CD1c-positive myeloid dendritic cell (primary cell): ENCODE measurements around the gene DNM3.

Experiments used
- DNase-seq: peaks from one replicate; pipeline ENCODE4 v3.0.0-alpha.2; 2016; ENCODE audit errors: extremely low spot score

DNM3 gene

DNA sequence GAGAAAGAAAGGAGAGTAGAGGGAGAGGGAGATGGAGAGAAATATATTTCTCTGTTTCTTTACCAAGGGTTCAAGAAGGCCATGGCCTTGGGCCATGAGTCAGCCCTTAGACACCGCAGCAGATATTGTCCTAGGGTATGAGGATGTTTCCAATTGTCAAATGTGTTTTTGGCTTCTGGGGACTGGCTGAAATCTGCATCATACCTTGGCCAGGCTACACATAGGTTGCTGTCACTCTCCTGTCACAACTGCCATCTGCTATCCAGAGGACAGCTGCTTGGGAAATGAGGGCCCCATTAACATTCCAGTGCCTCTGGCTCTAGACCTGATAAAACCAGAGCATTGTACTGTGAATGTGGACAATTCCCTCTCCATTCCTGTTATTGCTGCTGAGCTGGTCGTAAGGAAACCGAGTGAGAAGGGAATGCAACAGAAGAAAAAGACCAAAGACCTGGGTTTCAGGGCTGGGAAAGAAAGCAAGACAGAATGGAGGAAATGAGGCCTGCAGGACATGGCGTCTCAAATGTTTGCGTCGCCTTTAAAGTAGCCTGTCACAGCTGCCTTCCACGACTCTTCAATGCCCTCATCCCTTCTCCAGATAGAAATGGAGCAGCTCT, 611.3 kb downstream of the DNM3 start:
- DNase-seq = no peak

DNA sequence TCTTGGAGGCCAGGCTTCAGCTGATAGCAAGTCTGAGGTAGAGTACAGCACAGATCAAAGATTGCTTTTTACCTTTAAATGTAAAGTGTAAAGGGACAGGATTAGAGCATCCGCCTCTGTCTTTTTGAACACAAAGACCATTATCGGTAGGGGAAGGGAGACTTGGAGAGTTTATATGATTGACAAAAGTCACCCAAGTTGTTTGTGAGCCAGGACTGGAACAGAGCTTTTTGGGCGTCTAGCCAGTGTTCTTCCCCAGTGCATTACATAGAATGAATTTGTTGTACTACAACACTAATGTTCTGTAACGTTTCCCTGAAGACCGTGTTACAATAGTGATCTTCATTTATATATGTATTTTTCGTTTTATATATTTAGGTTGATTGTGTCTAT, 611.9 kb downstream of the DNM3 start:
- DNase-seq = no peak

DNA sequence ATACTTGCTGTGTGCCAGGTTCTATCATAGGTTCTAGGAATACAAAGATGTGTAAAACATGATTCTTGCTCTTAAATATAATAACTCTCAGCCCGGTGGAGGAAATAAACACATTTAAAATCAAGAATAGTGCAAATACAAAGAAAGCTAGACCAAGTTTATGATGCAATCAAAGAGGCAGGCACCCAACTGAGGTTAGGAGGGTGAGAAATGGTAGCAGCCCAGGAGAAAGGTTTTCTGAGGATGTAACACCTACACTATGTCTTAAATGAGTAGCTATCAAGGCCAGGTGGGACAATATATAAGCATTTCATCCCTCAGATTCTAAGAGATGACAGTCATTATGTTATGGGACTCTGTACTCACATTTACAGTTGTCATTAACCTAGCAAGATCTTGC, 612.3 kb downstream of the DNM3 start:
- no peak for DNase-seq

DNA sequence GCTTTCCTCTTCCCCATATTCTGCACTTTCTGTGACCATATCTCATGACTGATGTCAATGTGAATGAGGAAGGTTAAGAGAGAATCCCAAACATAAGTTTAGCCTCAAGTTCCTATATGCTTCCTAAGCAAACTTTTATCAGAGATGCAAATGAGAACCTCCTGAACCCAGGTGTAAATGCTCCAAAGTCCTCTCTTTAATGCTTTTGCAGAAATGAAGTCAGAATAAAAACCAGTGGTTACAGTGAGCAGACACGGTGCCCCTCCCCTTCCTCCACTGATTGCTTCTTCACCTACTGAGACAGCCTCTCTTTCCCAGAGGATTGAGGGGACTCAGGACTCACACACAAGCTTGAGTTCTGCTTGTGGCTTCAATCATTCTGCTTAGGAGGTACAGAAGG, 614.2 kb downstream of the DNM3 start:
- DNase-seq = no peak

DNA sequence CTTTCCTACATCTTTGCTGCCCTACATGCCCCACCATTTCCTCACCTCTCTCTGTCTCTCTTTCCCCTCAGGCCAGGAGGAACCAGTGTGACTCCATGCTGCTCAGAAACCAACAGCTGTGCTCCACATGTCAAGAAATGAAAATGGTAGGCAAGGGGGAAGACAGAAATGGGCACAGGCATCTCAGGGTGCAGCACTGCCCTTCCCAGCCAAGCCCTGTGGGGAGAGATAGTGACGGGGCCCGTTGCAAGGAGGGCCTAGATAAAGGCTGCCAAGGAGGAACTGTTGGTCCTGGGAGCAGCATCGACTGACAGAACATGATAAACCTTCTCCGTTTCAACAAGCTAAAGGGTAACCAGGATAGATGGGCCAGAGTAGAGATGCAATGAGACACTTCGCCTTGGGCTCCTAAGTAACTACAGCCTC, 615.1 kb downstream of the DNM3 start:
- DNase-seq = no peak

DNA sequence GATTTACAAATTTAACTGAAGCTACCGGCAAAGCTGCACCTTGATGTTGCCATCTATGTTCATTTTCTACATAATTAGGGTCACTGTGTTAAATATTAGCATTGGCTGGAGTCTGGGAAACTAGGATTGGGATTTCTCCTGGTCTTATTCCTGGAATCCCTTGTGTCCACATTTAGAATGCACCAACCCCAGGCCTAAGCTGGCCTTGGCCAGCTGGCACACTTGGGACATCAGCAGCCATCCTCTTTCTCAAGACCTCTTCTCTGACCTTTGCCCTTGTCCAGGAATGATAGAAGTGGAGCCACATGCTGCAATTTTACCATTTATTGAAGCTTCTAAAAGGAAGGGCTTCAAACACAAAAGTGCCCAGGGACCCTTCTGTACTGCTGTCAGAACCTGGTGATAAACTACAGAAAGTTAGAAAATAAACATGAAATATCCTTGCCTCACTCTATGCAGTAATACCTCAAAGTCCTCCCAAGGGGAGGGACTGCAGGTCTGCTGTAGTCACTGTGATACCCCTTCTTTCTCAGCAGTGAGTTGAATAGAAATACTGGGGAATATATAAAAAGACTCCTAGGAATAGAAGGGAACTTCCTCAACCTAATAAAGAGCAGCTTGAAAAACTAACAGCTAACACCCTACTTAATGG, 616.3 kb downstream of the DNM3 start:
- no peak for DNase-seq

DNA sequence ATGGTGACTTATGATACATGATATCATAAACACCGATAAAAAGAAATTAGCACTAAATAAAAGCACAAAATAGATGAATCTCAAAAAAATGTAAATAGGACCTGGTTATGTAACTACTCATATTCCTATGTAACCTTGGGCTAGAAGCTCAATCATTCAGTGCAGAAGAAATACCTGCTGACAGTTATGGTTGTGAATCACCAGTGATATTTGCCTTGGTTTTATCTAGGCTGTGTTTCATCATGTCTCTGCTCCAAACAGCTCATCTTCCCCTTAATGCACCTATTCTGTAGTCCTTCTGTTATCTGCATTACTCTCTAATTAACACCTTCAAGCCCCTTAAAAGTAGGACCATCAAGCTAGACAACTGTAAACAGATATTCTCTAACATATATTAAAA, 618.9 kb downstream of the DNM3 start:
- no peak for DNase-seq

DNA sequence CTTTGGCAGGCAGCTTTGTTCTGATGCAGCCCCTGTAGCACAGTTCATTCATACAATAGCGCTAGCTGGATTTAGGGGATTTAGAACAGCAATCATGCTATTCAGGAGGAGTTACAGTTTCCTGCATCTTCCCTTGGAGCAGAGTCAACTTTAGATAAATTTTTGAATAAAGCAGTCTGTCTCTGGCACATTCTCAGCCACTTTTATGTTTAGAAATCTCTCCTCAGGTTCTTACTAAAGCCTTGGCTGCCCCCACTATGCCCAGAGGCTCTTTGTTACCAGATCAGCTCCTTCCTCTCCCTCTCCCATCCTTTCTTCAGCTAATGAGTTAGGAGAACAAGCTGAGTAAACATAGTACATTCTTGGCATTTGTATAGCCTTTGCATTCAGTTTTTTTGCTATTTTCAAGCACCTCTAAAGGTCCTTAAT, 619.6 kb downstream of the DNM3 start:
- no peak for DNase-seq
